SK-N-SH (cell line): ENCODE data around the gene CXCL9.

Source experiments
- MXI1 ChIP-seq: IDR thresholded peaks from 2 replicates; pipeline ENCODE4 v1.6.1; 2012; ENCODE audit warnings: mild to moderate bottlenecking, low read depth, low read length, improper control_type of control experiment
- POLR2AphosphoS5 ChIP-seq: IDR thresholded peaks from 2 replicates; pipeline ENCODE4 v1.6.1; 2012; ENCODE audit warnings: low read depth, low read length
- RAD21 ChIP-seq: IDR thresholded peaks from 2 replicates; pipeline ENCODE4 v1.6.1; 2012; ENCODE audit warnings: mild to moderate bottlenecking, low read length
- TEAD4 ChIP-seq: IDR thresholded peaks from 2 replicates; pipeline ENCODE4 v1.4.0; 2012; ENCODE audit warnings: mild to moderate bottlenecking, borderline replicate concordance; ENCODE audit not compliant: insufficient read depth

DNA sequence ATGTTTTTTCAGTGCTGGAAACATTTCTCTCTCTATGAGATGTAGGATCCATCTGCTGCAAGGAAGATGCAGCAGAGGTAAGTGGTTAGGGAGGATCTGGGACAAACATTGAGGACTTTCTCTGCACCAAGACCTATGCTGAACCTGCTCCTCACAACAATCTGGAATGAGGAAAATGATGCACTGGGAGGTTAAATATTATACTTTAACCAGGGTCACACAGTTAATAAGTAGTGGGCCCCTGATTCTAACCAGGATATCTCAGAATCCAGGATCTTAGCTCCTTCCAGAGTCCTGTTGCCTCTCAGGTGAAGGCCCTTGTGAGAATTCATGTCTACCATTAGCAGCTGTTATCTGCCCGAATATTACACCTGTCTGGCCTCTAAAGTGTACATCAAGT, 7.0 kb downstream of the CXCL9 start:
- TF ChIP-seq POLR2AphosphoS5 (no peak), TEAD4 (no peak), RAD21 (no peak), MXI1 (no peak)
